Activated naive CD8-positive, alpha-beta T cell treated with anti-CD3 and anti-CD28 coated beads, Interleukin-2, amount 50 U/mL, for 24 hours (primary cell): Measurements from ENCODE around the gene IQSEC3.

ENCODE experiments used
- ATAC-seq: fragments of 150-1000 bp; cut with Tn5 transposase; one replicate; pipeline ENCODE4 v1.10.0; 2021
- DNase-seq: peaks from one replicate; pipeline ENCODE4 v3.0.0; 2021
- H3K27ac Mint-ChIP-seq: one replicate; pipeline ENCODE4 v1.8.0; 2021; ENCODE audit warnings: mild to moderate bottlenecking, mixed read lengths
- H3K27me3 Mint-ChIP-seq: one replicate; pipeline ENCODE4 v1.8.0; 2021; ENCODE audit warnings: mixed read lengths
- H3K36me3 Mint-ChIP-seq: one replicate; pipeline ENCODE4 v1.8.0; 2021; ENCODE audit warnings: low read depth, mixed read lengths
- H3K4me1 Mint-ChIP-seq: one replicate; pipeline ENCODE4 v1.8.0; 2021; ENCODE audit warnings: mixed read lengths
- H3K4me3 Mint-ChIP-seq: one replicate; pipeline ENCODE4 v1.8.0; 2021; ENCODE audit warnings: mild to moderate bottlenecking, moderate library complexity, mixed read lengths
- H3K9me3 Mint-ChIP-seq: one replicate; pipeline ENCODE4 v1.8.0; 2021; ENCODE audit warnings: mixed read lengths

IQSEC3 gene

GRCh38 chr12:105696-106095 lies 39.1 kb downstream of the IQSEC3 start:
- H3K36me3 Mint-ChIP-seq = no peaks in the 10 kb centered on the region
- DNase-seq (no peak), ATAC-seq (no peak)
- H3K4me1 Mint-ChIP-seq = peaks cover 14% of the 10 kb centered on the region
- no peaks in the 10 kb centered on the region for H3K27me3 Mint-ChIP-seq
- H3K4me3 Mint-ChIP-seq = no peak overlapping the region
- no peak overlapping the region for H3K27ac Mint-ChIP-seq
- peaks cover 3% of the 10 kb centered on the region for H3K9me3 Mint-ChIP-seq

- no peak for DNase-seq
- Mint-ChIP-seq H3K4me3 (no peak overlapping the region), H3K27ac (no peak overlapping the region), H3K9me3 (peaks cover 3% of the 10 kb centered on the region), H3K36me3 (no peaks in the 10 kb centered on the region), H3K4me1 (peaks cover 14% of the 10 kb centered on the region), H3K27me3 (no peaks in the 10 kb centered on the region)
- no peak for ATAC-seq
These were observed 39.6 kb downstream of the IQSEC3 start for GRCh38 chr12:106118-106591.

DNA sequence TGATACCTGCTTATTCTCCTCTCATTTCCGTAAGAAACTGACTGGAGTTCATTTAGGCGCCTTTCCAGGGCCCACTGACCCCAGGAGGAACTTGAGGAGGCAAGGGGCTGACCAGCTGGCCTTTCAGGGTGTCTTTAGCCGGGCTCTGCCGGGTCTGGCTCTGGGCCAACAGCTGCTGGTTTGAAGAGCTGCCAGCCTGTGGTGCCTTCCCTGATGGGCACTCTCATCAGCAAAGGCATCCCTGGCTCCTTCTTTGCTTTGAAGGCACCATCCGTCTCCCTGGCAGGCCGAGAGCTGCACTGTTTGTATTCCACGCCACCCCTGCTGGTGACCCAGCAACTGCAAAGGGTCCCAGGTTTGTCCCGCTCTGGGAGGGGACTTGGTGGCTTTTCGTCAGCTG lies 42.0 kb downstream of the IQSEC3 start:
- H3K4me3 Mint-ChIP-seq = no peak overlapping the region
- DNase-seq = no peak
- peaks cover 14% of the 10 kb centered on the region for H3K4me1 Mint-ChIP-seq
- H3K36me3 Mint-ChIP-seq = no peaks in the 10 kb centered on the region
- no peak overlapping the region for H3K27ac Mint-ChIP-seq
- H3K27me3 Mint-ChIP-seq = no peaks in the 10 kb centered on the region
- ATAC-seq = no peak
- H3K9me3 Mint-ChIP-seq = peaks cover 3% of the 10 kb centered on the region

DNA sequence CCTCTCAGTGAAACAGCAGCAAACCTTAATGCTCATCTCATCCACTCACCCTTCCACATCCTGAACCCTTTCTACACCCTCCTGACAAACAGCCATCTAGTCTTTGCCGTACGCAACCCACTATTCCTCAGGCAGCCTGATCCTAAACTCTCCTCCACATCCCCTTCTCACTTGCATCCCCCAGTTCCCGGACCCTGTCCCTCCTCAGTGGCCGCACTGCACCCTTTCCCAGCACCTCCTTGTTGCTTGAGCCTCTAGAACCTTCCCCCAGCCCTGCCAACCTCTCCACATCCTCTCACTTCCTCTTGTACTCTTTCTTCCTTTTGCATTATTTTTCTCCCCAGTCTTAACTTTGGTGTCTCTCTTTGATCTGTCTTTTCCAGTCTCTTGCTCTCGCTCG lies 42.9 kb downstream of the IQSEC3 start:
- no peak for ATAC-seq
- H3K4me1 Mint-ChIP-seq = peaks cover 9% of the 10 kb centered on the region
- DNase-seq = no peak
- no peaks in the 10 kb centered on the region for H3K9me3 Mint-ChIP-seq
- H3K36me3 Mint-ChIP-seq = no peaks in the 10 kb centered on the region
- H3K27me3 Mint-ChIP-seq = no peaks in the 10 kb centered on the region
- H3K27ac Mint-ChIP-seq = peak overlapping the region; percentile 7
- H3K4me3 Mint-ChIP-seq = no peak overlapping the region

- ATAC-seq = no peak
- Mint-ChIP-seq H3K4me3 (no peak overlapping the region), H3K27me3 (no peaks in the 10 kb centered on the region), H3K9me3 (no peaks in the 10 kb centered on the region), H3K27ac (no peak overlapping the region), H3K36me3 (no peaks in the 10 kb centered on the region), H3K4me1 (peaks cover 9% of the 10 kb centered on the region)
- no peak for DNase-seq
These were observed 43.3 kb downstream of the IQSEC3 start for GRCh38 chr12:109872-110271.

- H3K9me3 Mint-ChIP-seq = no peaks in the 10 kb centered on the region
- no peaks in the 10 kb centered on the region for H3K27me3 Mint-ChIP-seq
- peaks cover 9% of the 10 kb centered on the region for H3K4me1 Mint-ChIP-seq
- H3K4me3 Mint-ChIP-seq = no peak overlapping the region
- no peak overlapping the region for H3K27ac Mint-ChIP-seq
- H3K36me3 Mint-ChIP-seq = no peaks in the 10 kb centered on the region
- DNase-seq (no peak), ATAC-seq (no peak)
These were observed 45.3 kb downstream of the IQSEC3 start for GRCh38 chr12:111699-112493.

DNA sequence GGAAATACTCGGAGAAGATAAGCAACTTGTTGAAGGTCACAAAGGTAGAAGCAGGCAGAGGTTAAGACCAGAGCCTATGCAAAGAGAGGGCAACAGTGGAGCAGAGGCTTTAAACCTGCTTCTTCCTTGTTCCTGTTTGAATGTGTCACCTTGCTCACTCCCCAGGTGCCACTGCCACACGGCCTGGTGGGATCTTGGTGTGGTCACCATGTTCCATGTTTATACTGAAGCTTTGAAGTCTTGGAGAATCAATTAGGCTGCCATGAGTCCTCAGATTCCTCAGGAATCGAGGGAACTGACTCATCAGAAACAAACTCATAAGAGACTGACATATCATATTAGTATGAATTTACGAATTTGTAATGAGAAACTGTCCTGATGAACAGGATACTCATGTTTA lies 46.8 kb downstream of the IQSEC3 start:
- ATAC-seq = no peak
- Mint-ChIP-seq H3K36me3 (no peaks in the 10 kb centered on the region), H3K27me3 (no peaks in the 10 kb centered on the region), H3K4me1 (peaks cover 9% of the 10 kb centered on the region), H3K27ac (no peak overlapping the region), H3K9me3 (no peaks in the 10 kb centered on the region), H3K4me3 (no peak overlapping the region)
- no peak for DNase-seq

- no peak for DNase-seq
- H3K27ac Mint-ChIP-seq = no peak overlapping the region
These were observed 48.2 kb downstream of the IQSEC3 start for GRCh38 chr12:114626-115211.

GRCh38 chr12:115518-115917 lies 49.0 kb downstream of the IQSEC3 start:
- no peaks in the 10 kb centered on the region for H3K36me3 Mint-ChIP-seq
- H3K27ac Mint-ChIP-seq = no peak overlapping the region
- H3K27me3 Mint-ChIP-seq = no peaks in the 10 kb centered on the region

More at GRCh38 chr12:114626-115211, 48.2 kb downstream of the IQSEC3 start:
- Mint-ChIP-seq H3K4me1 (peaks cover 4% of the 10 kb centered on the region), H3K27me3 (no peaks in the 10 kb centered on the region), H3K36me3 (no peaks in the 10 kb centered on the region), H3K4me3 (no peak overlapping the region), H3K9me3 (no peaks in the 10 kb centered on the region)
- ATAC-seq = no peak

GRCh38 chr12:115960-116915 lies 49.7 kb downstream of the IQSEC3 start:
- no peak overlapping the region for H3K4me3 Mint-ChIP-seq
- no peaks in the 10 kb centered on the region for H3K4me1 Mint-ChIP-seq
- DNase-seq = no peak
- no peaks in the 10 kb centered on the region for H3K36me3 Mint-ChIP-seq
- H3K9me3 Mint-ChIP-seq = no peaks in the 10 kb centered on the region
- H3K27me3 Mint-ChIP-seq = no peaks in the 10 kb centered on the region
- no peak overlapping the region for H3K27ac Mint-ChIP-seq
- no peak for ATAC-seq

More at GRCh38 chr12:115518-115917, 49.0 kb downstream of the IQSEC3 start:
- Mint-ChIP-seq H3K4me3 (no peak overlapping the region), H3K9me3 (no peaks in the 10 kb centered on the region), H3K4me1 (no peaks in the 10 kb centered on the region)
- DNase-seq (no peak), ATAC-seq (no peak)

DNA sequence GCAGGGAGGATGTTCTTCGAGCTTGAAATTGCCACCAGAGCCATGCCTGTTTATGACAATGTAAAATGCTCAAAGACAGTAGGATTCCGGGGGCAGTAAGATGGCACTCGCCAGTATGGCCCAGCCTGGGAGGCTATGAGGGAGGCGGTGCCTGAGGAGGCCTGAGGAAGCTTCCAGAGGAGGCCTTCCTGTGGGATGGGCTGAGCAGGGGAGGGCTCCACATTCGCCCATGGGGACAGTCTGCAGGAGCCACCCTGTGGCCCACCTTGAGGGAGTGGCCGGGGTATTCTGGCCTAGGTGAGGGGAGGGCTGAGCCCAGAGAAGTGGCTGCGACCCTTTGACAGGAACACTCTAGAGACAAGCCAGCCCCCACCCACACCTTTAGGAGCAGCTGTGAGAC lies 50.7 kb downstream of the IQSEC3 start:
- no peaks in the 10 kb centered on the region for H3K36me3 Mint-ChIP-seq
- H3K27me3 Mint-ChIP-seq = no peaks in the 10 kb centered on the region
- H3K9me3 Mint-ChIP-seq = no peaks in the 10 kb centered on the region
- ATAC-seq (no peak), DNase-seq (no peak)
- no peak overlapping the region for H3K4me3 Mint-ChIP-seq
- no peaks in the 10 kb centered on the region for H3K4me1 Mint-ChIP-seq
- no peak overlapping the region for H3K27ac Mint-ChIP-seq

DNA sequence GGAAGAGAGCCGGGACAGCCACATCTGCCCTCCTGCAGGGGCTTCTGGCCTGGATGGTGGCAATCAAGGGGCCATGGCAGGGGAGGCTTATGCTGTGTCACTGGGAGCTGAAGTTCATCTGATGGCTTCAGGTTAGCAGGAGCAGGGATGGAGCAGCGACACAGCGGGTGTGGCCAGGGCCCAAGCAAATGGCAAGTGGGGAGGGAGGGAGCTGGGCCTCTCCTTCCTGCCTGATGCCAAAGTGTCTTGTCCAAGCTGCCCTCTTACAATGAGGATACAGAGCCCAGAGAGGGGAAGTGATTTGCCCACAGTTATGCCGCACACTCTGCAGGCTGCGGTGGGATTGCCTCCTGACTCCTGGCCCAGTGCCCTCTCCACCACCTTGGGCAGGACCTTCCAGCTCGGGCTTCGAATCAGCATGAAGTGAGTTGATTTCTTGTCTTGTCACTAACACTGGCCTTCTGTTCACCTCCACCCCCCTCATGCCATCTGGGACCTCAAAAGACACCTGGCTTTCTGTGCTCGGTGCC lies 51.3 kb downstream of the IQSEC3 start:
- DNase-seq (no peak), ATAC-seq (no peak)
- H3K36me3 Mint-ChIP-seq = no peaks in the 10 kb centered on the region
- no peaks in the 10 kb centered on the region for H3K27me3 Mint-ChIP-seq
- H3K27ac Mint-ChIP-seq = no peak overlapping the region
- no peaks in the 10 kb centered on the region for H3K9me3 Mint-ChIP-seq
- no peaks in the 10 kb centered on the region for H3K4me1 Mint-ChIP-seq
- H3K4me3 Mint-ChIP-seq = no peak overlapping the region

- no peak for ATAC-seq
- no peaks in the 10 kb centered on the region for H3K27me3 Mint-ChIP-seq
- no peaks in the 10 kb centered on the region for H3K36me3 Mint-ChIP-seq
- H3K4me3 Mint-ChIP-seq = no peak overlapping the region
- H3K4me1 Mint-ChIP-seq = no peaks in the 10 kb centered on the region
- H3K27ac Mint-ChIP-seq = no peak overlapping the region
- no peak for DNase-seq
- no peaks in the 10 kb centered on the region for H3K9me3 Mint-ChIP-seq
These were observed 52.0 kb downstream of the IQSEC3 start for GRCh38 chr12:118591-118990.

DNA sequence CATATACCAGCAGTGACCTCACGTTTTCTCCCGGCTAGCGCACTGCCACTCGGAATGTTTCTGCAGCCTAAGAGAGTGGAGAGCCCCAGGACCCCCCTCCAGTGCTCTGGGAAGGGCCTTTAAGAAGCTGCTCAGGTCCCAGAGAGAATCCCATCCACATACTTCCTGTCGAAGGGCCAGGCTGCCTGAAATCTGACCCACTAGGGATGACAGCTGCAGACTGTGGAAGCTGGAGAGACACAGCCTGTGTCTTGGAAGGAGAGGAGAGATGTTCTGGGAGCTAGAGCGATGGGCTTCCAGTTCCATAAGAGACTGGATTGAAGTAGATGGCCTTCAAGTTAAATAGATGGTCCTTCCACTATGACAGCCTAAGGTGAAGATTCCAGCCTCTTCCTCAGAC lies 54.4 kb downstream of the IQSEC3 start:
- DNase-seq (no peak), ATAC-seq (no peak)
- Mint-ChIP-seq H3K4me3 (no peak overlapping the region), H3K36me3 (no peaks in the 10 kb centered on the region), H3K4me1 (no peaks in the 10 kb centered on the region), H3K9me3 (no peaks in the 10 kb centered on the region), H3K27me3 (no peaks in the 10 kb centered on the region), H3K27ac (no peak overlapping the region)
